H1 (cell line): ENCODE results near the gene FRMD4A. TPM values are rescaled to one million over a fixed set of nuclear protein-coding genes. Genes with fewer than 3 reads are reported as not detected.

ENCODE experiments used
- CTCF ChIA-PET: fragments of 300-600 bp; sonication (Branson Sonifier 250); formaldehyde crosslinking; loops from one replicate; lab custom pipeline; 2021; ENCODE audit not compliant: partially characterized antibody; lab: Charles Lee
- POLR2A ChIA-PET: fragments of 300-600 bp; sonication (Branson Sonifier 250); formaldehyde crosslinking; loops from one replicate; lab custom pipeline; 2021; ENCODE audit warnings: inconsistent platforms; ENCODE audit not compliant: partially characterized antibody; lab: Charles Lee
- DNase-seq, 2 experiments: peaks; one replicate each; pipeline versions ENCODE4 v3.0.0 to v3.0.0-alpha.2; 2010 to 2022; ENCODE audit warnings: low spot score in 2 of 2, low read depth in 1 of 2, mixed read lengths in 1 of 2
- FAIRE-seq: peaks from 2 replicates; lab custom pipeline; 2011; peaks lifted over from hg19 to GRCh38; lab: Jason Lieb, UNC
- H2AFZ ChIP-seq: 2 replicates; pipeline ENCODE4 v1.8.1; 2012; ENCODE audit warnings: low read length, inconsistent platforms
- H2AK5ac ChIP-seq: 2 replicates; pipeline ENCODE4 v1.6.1; 2013; ENCODE audit warnings: low read depth, low read length
- H2BK120ac ChIP-seq: replicated peaks from 2 replicates; pipeline ENCODE3; 2013; ENCODE audit warnings: low read depth, low read length, inconsistent platforms
- H2BK12ac ChIP-seq: 2 replicates; pipeline ENCODE4 v1.6.1; 2013; ENCODE audit warnings: low read depth, low read length
- H2BK15ac ChIP-seq: 2 replicates; pipeline ENCODE4 v1.6.1; 2013; ENCODE audit warnings: low read length
- H2BK20ac ChIP-seq: 2 replicates; pipeline ENCODE4 v1.6.1; 2013; ENCODE audit warnings: low read length
- H2BK5ac ChIP-seq: 2 replicates; pipeline ENCODE4 v1.6.1; 2013; ENCODE audit warnings: low read depth, low read length
- H3K14ac ChIP-seq: 2 replicates; pipeline ENCODE4 v1.6.1; 2013; ENCODE audit warnings: inconsistent platforms; ENCODE audit not compliant: insufficient read length
- H3K18ac ChIP-seq: 2 replicates; pipeline ENCODE4 v1.6.1; 2013; ENCODE audit warnings: low read length; ENCODE audit errors: extremely low read depth
- H3K23ac ChIP-seq: 2 replicates; pipeline ENCODE4 v1.6.1; 2013; ENCODE audit warnings: inconsistent platforms; ENCODE audit not compliant: insufficient read length
- H3K23me2 ChIP-seq: 2 replicates; pipeline ENCODE4 v1.6.1; 2013; ENCODE audit warnings: low read depth, low read length
- H3K27ac ChIP-seq: 2 replicates; pipeline ENCODE4 v1.6.1; 2011; ENCODE audit warnings: low read depth, low read length, inconsistent platforms
- H3K27me3 ChIP-seq, 4 experiments: replicated peaks in 1 of 4; 1 replicate in 1 of 4; 2 replicates in 3 of 4; pipeline versions ENCODE4 v1.6.1 to v1.8.1; 2011 to 2013; ENCODE audit warnings: low read length in 3 of 4, mild to moderate bottlenecking in 3 of 4, inconsistent platforms in 2 of 4, mixed read lengths in 2 of 4, moderate library complexity in 1 of 4; ENCODE audit not compliant: control insufficient read depth in 3 of 4, insufficient read depth in 3 of 4; ENCODE audit errors: extremely low read depth in 1 of 4
- H3K36me3 ChIP-seq, 4 experiments: 2 replicates each; pipeline versions ENCODE4 v1.6.1 to v1.8.1; 2011 to 2013; ENCODE audit warnings: mild to moderate bottlenecking in 4 of 4, low read length in 3 of 4, moderate library complexity in 2 of 4, control low read depth in 1 of 4, inconsistent platforms in 1 of 4; ENCODE audit not compliant: insufficient read depth in 4 of 4, control insufficient read depth in 2 of 4
- H3K4ac ChIP-seq: replicated peaks from 2 replicates; pipeline ENCODE3; 2013; ENCODE audit warnings: low read length, low read depth, mixed read lengths, inconsistent platforms; ENCODE audit not compliant: insufficient read length
- H3K4me1 ChIP-seq, 4 experiments: replicated peaks in 1 of 4; 1 replicate in 1 of 4; 2 replicates in 3 of 4; pipeline versions ENCODE4 v1.6.1 to v1.8.1; 2011 to 2013; ENCODE audit warnings: low read length in 3 of 4, inconsistent platforms in 2 of 4, mixed read lengths in 1 of 4; ENCODE audit not compliant: insufficient read depth in 4 of 4, control insufficient read depth in 3 of 4
- H3K4me2 ChIP-seq, 2 experiments: 2 replicates each; pipeline versions ENCODE4 v1.6.1 to v1.8.1; 2011 to 2013; ENCODE audit warnings: low read depth in 2 of 2, low read length in 2 of 2, control low read depth in 1 of 2, inconsistent platforms in 1 of 2, mild to moderate bottlenecking in 1 of 2; ENCODE audit not compliant: insufficient read depth in 1 of 2
- H3K4me3 ChIP-seq, 4 experiments: fragments of 200-600, 300-600 bp in 1 of 4; sonication (generic), shearing (Covaris generic), sonication (Bioruptor Twin) in 1 of 4; 2 replicates each; pipeline versions ENCODE4 v1.5.1 to v1.8.1; 2011 to 2016; ENCODE audit warnings: low read length in 4 of 4, low read depth in 3 of 4, control low read depth in 2 of 4, inconsistent platforms in 2 of 4, mild to moderate bottlenecking in 2 of 4, mixed read lengths in 1 of 4, moderate library complexity in 1 of 4; ENCODE audit not compliant: insufficient read depth in 2 of 4; ENCODE audit errors: extremely low read depth in 1 of 4
- H3K56ac ChIP-seq: replicated peaks from 2 replicates; pipeline ENCODE3; 2013; ENCODE audit warnings: low read depth, mild to moderate bottlenecking, mixed read lengths, low read length, inconsistent platforms; ENCODE audit not compliant: insufficient read length
- H3K79me1 ChIP-seq: 2 replicates; pipeline ENCODE4 v1.6.1; 2013; ENCODE audit warnings: low read depth, low read length, control low read depth
- H3K79me2 ChIP-seq, 2 experiments: 2 replicates each; pipeline versions ENCODE4 v1.6.1 to v1.8.1; 2012 to 2013; ENCODE audit warnings: low read length in 2 of 2, mild to moderate bottlenecking in 2 of 2, inconsistent platforms in 1 of 2; ENCODE audit not compliant: insufficient read depth in 2 of 2, control insufficient read depth in 1 of 2
- H3K9ac ChIP-seq, 4 experiments: replicated peaks in 1 of 4; 1 replicate in 1 of 4; 2 replicates in 3 of 4; pipeline versions ENCODE4 v1.6.1 to v1.8.1; 2011 to 2013; ENCODE audit warnings: low read depth in 3 of 4, low read length in 3 of 4, control low read depth in 2 of 4, mild to moderate bottlenecking in 2 of 4, moderate library complexity in 2 of 4, inconsistent platforms in 1 of 4; ENCODE audit errors: extremely low read depth in 1 of 4
- H3K9me3 ChIP-seq, 2 experiments: 2 replicates each; pipeline versions ENCODE4 v1.6.1 to v1.8.1; 2012 to 2013; ENCODE audit warnings: mild to moderate bottlenecking in 2 of 2, moderate library complexity in 2 of 2, control low read depth in 1 of 2, inconsistent platforms in 1 of 2, low read depth in 1 of 2, low read length in 1 of 2, mixed read lengths in 1 of 2; ENCODE audit not compliant: insufficient read depth in 2 of 2
- H4K20me1 ChIP-seq, 2 experiments: replicated peaks in 1 of 2; 2 replicates each; pipeline versions ENCODE3 to v1.8.1; 2011 to 2013; ENCODE audit warnings: inconsistent platforms in 2 of 2, low read length in 2 of 2, mild to moderate bottlenecking in 1 of 2; ENCODE audit not compliant: insufficient read depth in 2 of 2, control insufficient read depth in 1 of 2
- H4K5ac ChIP-seq: 2 replicates; pipeline ENCODE4 v1.6.1; 2013; ENCODE audit warnings: low read length, low read depth, mixed read lengths, inconsistent platforms; ENCODE audit not compliant: insufficient read length
- H4K8ac ChIP-seq: 2 replicates; pipeline ENCODE4 v1.8.0; 2013; ENCODE audit warnings: mild to moderate bottlenecking, moderate library complexity, low read length, inconsistent platforms; ENCODE audit not compliant: insufficient read depth; ENCODE audit errors: extremely low read depth
- H4K91ac ChIP-seq: replicated peaks from 2 replicates; pipeline ENCODE3; 2013; ENCODE audit warnings: low read length, mixed read lengths, inconsistent platforms; ENCODE audit not compliant: insufficient read length
- RXRA ChIP-seq: IDR thresholded peaks from 2 replicates; pipeline ENCODE4 v1.6.1; 2011; ENCODE audit warnings: low read depth, mild to moderate bottlenecking, low read length, moderate library complexity; ENCODE audit not compliant: insufficient read depth
- TAF7 ChIP-seq: optimal IDR thresholded peaks from 2 replicates; pipeline ENCODE3; 2011; ENCODE audit warnings: low read depth, mild to moderate bottlenecking, inconsistent platforms, low read length, moderate library complexity, borderline replicate concordance
- whole genome bisulfite sequencing, 2 experiments: shearing (Covaris generic) in 1 of 2; methylation state at CpG; one replicate each; pipeline versions ENCODE4 v1.1.6 to v1.1.7; 2013 to 2015; ENCODE audit warnings: low lambda C conversion rate in 2 of 2, mixed read lengths in 2 of 2, inconsistent platforms in 1 of 2, low coverage in 1 of 2, missing lambda C conversion rate in 1 of 2; ENCODE audit not compliant: insufficient replicate concordance in 2 of 2, insufficient coverage in 1 of 2, insufficient read length in 1 of 2; ENCODE audit errors: extremely low coverage in 1 of 2, missing lambda C conversion rate in 1 of 2; 5-methylcytosine and 5-hydroxymethylcytosine counted together
- polyA plus RNA-seq, 7 experiments: library from polyadenylated mRNA; depleted of rRNA in 3 of 7; stranded (reverse) in 5 of 7; unstranded in 2 of 7; fragments of >200 nt in 5 of 7; fragments of 200-250 nt in 2 of 7; gene quantifications; 1 replicate in 5 of 7; 2 replicates in 1 of 7; 4 replicates in 1 of 7; pipeline versions ENCODE4 v1.2.1 to v1.2.3, GENCODE V29; 2011 to 2013; ENCODE audit warnings: missing spikeins in 2 of 7, mixed read lengths in 2 of 7
- total RNA-seq: library from RNA; stranded (reverse); fragmentation: NEBNext Ultra II Directional; extraction: Animal tissue kit (Norgen Biotek cat#: 25700); gene quantifications from 2 replicates; pipeline ENCODE4 v1.2.1, GENCODE V29; 2021
- TF ChIP-seq, protein P1 (sequence below): IDR thresholded peaks from 2 replicates; pipeline ENCODE4 v1.6.1; 2012; ENCODE audit warnings: inconsistent platforms

Gene FRMD4A
- total and polyA plus RNA-seq, 2 of the 8 experiments (the other 6 are each of a cell fraction or from before 2014, with no cell fraction given) = 38.6 to 39.6 TPM

DNA sequence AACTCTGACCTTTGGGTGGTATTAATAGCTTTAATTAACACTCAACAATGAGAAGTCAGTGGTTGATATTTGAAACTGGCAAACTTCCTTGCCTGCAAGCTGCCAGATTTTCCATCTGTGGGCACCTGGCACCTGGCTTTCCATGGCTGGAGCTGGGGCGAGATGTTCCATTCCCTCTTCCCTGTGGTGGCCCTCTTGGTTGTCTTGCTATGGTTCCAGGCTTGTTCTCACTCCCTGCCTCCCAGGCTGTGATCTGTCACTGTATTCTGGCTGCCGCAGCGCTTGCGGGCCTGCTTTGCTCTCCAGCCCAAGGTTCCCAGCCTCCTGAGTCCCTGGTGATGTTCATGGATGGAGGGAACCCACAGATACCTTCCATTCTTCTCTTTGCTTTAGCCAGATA is 201.0 kb downstream of the FRMD4A start:
- Histone ChIP-seq H3K9me3 (no peaks in the 10 kb centered on the region), H2AFZ (no peak overlapping the region), H3K27me3 (no peaks in the 10 kb centered on the region), H3K14ac (no peak overlapping the region), H2BK5ac (no peak overlapping the region), H3K23me2 (peaks cover 7% of the 10 kb centered on the region; the same call in 1 of the 2 replicates), H3K79me1 (no peaks in the 10 kb centered on the region), H3K56ac (no peak overlapping the region), H2BK120ac (no peak overlapping the region), H2BK20ac (no peak overlapping the region), H3K27ac (no peak overlapping the region), H3K4me3 (no peak overlapping the region), H3K36me3 (no peaks in the 10 kb centered on the region), H2BK12ac (no peak overlapping the region), H3K4me2 (no peak overlapping the region), H2AK5ac (no peak overlapping the region), H2BK15ac (no peak overlapping the region), H4K8ac (no peak overlapping the region), H3K79me2 (no peaks in the 10 kb centered on the region), H4K20me1 (no peaks in the 10 kb centered on the region), H3K4me1 (peaks cover 0 to 4% (median 0%) of the 10 kb centered on the region in 4 experiments; a peak in 1 of 7 replicates), H3K23ac (no peak overlapping the region), H3K18ac (no peak overlapping the region), H4K91ac (no peak overlapping the region), H4K5ac (no peak overlapping the region), H3K4ac (no peak overlapping the region), H3K9ac (no peak overlapping the region)
- 83% methylated on average over 4 of the region's 4 CpGs; no CpG with 5 or more reads in 1 of the 2 experiments for WGBS, 2 experiments
- POLR2A ChIA-PET = no interaction called here
- no peak for FAIRE-seq
- TF ChIP-seq RXRA = no peak
- TF ChIP-seq TAF7 = no peak
- TF ChIP-seq, protein P1, sequence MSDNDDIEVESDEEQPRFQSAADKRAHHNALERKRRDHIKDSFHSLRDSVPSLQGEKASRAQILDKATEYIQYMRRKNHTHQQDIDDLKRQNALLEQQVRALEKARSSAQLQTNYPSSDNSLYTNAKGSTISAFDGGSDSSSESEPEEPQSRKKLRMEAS = no peak
- no peak for DNase-seq
- CTCF ChIA-PET = no interaction called here
